ENCODE results near the gene ATP5ME.

DNA sequence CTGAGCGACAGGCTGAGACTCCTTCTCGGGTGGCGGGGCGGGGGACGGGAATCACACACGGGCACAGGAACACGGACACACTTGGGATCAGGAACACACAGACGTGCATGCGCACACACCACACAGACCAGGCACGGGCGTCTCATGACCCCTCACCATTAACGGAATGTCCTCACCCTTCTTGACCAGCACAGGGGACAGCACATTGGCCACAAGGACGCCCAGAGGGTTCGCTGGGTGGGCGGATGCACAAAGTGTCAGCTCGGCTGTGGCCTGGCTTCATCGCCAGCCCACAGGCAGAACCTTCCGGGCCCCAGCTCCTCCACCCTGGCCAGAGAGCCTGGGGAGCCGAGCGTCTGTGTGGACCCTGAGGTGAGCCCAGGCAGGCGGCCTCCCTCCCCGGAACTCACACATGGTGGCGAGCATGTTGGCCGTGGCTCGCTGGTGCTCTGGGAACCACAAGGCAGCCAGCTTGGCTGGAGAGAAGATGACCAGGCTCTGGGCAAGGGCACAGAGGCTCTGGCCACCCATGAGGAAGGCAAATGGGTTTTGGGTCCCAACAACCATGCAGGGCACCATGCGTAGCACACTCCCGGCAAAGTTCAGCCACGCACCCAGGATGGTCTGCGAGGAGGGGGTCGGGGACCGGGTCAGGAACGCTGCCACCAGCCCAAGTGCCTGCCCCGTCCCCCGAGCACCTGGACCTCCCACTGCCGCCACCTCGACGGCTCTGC is 11.8 kb upstream of the ATP5ME start:
- TF ChIP-seq JUNB (CRISPR knock-in tag; IDR thresholded peaks at IDR 0.05; ENCODE audit: borderline replicate concordance) (no peak), GATAD2A (CRISPR knock-in tag; IDR thresholded peaks at IDR 0.05) (no peak)
- TF ChIP-seq, protein P1, sequence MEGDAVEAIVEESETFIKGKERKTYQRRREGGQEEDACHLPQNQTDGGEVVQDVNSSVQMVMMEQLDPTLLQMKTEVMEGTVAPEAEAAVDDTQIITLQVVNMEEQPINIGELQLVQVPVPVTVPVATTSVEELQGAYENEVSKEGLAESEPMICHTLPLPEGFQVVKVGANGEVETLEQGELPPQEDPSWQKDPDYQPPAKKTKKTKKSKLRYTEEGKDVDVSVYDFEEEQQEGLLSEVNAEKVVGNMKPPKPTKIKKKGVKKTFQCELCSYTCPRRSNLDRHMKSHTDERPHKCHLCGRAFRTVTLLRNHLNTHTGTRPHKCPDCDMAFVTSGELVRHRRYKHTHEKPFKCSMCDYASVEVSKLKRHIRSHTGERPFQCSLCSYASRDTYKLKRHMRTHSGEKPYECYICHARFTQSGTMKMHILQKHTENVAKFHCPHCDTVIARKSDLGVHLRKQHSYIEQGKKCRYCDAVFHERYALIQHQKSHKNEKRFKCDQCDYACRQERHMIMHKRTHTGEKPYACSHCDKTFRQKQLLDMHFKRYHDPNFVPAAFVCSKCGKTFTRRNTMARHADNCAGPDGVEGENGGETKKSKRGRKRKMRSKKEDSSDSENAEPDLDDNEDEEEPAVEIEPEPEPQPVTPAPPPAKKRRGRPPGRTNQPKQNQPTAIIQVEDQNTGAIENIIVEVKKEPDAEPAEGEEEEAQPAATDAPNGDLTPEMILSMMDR (CRISPR knock-in tag; IDR thresholded peaks at IDR 0.05) = no peak

All from HepG2 (cell line).